Fibroblast of skin of left biceps (primary cell): ENCODE results near the gene CDY2A.
"Not testable (repeated sequence)": the region's sequence is repeated elsewhere in the genome, so short reads cannot be mapped to it uniquely, and the experiment has no call there.

Source experiments
- DNase-seq, 2 experiments: peaks; one replicate each; pipeline ENCODE4 v3.0.0-alpha.2; 2013; ENCODE audit warnings: low read depth in 2 of 2

The CDY2A gene, protein sequence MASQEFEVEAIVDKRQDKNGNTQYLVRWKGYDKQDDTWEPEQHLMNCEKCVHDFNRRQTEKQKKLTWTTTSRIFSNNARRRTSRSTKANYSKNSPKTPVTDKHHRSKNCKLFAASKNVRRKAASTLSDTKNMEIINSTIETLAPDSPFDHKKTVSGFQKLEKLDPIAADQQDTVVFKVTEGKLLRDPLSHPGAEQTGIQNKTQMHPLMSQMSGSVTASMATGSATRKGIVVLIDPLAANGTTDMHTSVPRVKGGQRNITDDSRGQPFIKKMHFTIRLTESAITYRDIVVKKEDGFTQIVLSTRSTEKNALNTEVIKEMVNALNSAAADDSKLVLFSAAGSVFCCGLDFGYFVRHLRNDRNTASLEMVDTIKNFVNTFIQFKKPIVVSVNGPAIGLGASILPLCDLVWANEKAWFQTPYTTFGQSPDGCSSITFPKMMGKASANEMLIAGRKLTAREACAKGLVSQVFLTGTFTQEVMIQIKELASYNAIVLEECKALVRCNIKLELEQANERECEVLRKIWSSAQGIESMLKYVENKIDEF

DNA sequence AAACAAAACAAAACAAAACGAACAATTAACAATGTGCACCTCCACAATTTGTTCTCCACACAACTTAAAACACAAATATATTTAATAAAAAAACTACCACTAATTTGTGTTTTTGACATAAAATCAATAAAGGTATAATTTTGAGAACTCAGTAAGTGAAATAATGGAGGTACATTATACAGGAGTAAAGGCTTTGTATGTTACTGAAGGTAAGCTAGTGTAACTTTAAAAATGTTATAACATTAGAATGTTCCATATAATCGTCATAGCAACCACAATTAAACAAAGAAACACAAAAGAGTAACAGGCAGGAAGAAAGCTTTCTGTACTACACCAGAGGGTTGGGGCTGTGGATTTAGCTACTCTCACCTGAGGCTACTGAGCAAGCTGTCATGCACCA lies at the start of gene CDY2A:
Gene CDY2A, plus strand, starts transcription at position 301 of the 400 bp plus-strand sequence. CDS start 328 bp downstream, outside the sequence.
- not testable (repeated sequence) for DNase-seq

GRCh38 chrY:17997586-17997985 lies 28.0 kb upstream of the CDY2A start:
- not testable (repeated sequence) for DNase-seq

GRCh38 chrY:17998266-17998665 lies 27.3 kb upstream of the CDY2A start:
- not testable (repeated sequence) for DNase-seq

DNA sequence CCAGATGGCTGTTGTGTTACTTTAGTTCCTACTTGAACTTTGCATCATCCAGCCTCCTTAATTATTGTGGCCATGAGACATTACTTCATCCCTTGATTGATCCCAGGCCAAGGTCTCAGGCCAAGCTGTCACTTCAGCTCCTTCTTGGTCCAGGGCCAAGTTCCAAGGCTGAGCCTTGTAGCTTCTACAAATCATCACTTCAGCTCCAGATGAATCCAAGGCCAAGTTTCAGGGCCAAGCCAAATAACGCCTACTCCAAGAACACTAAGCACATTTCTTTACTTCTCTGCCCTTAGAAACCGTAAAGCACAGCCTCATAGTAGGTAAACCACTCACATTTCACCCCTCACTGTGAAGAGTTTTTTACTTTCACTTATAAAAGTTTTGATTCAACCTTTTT lies 1.7 kb upstream of the CDY2A start:
- not testable (repeated sequence) for DNase-seq

DNA sequence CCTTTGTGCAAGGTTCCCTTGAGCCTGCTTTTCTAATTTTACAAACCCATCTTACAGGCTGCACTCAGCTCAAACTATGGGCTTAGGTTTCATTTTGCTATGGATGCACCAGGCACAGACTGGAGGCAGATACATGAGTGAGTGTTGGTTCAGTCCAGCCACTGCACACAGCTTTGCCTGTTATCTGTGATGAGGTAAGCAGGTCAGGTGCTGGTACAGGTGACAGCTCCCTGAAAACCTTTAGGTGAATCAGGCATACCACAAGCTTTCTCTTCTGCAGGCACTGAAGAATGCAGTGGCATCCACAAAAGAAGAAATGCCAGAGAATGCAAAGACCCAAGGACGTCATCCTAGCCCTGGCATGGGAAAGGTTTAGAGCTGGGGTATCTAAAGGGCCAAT lies 3.3 kb downstream of the CDY2A start:
- not testable (repeated sequence) for DNase-seq

- DNase-seq, result not testable (repeated sequence)
Observed at GRCh38 chrY:18030178-18030577, 4.6 kb downstream of the CDY2A start.

DNA sequence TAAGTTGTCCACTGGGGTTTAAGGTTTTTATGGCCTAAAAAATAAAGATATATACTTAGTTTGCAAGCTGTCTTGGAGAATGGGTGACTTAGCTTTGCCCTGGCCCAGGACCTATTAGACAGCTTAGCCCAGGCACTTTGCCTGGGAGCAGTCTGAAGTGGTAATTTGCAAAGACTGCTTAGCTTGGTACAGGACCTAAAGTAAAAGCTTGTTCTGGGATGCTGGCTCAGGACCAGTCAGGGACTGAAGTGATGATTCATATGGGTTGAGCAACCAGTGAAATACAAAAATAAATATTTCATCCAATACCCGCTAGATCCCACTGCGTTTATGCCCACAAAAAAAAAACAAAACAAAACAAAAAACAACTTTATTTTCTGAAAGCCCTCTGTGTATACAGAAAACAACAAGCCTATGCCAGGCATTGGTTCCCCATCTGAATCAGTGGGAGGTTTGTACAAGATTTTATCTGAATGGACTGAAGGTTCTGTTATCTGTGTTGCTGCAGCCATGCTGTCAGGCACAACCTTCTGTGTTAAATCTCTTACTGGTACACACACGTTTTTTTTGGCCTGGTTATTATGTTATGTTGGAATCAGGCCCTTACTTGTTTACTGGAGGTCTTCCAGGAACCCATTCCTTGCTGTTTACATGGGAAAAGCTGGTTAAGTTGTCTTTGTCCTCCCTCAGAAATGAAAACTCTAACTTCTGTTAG lies 8.7 kb downstream of the CDY2A start:
- DNase-seq, result not testable (repeated sequence)

GRCh38 chrY:18034864-18035263 lies 9.3 kb downstream of the CDY2A start:
- not testable (repeated sequence) for DNase-seq

GRCh38 chrY:18044990-18045389 lies 19.4 kb downstream of the CDY2A start:
- DNase-seq, result not testable (repeated sequence)

GRCh38 chrY:18048149-18049040 lies 22.8 kb downstream of the CDY2A start:
- DNase-seq, result not testable (repeated sequence)

DNA sequence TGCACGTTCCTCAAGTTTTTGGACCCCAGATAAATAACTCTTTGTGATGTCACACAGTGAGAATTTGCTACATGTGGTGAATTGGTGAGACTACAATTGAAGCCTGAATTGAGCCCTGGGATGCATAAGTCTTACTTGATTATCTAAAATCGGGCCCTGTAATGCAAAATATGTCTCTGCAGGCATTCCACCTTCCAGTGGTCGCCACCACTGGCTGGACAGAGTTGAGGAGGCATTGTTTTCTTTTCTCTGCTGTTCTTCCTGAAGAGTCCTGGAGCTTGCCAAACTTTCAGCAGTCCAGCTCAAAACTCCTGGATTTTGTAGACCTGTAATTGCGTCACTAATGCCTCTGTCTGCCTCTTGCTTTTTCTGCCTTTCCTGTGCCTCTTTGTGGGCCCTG lies 23.5 kb downstream of the CDY2A start:
- DNase-seq, result not testable (repeated sequence)

DNA sequence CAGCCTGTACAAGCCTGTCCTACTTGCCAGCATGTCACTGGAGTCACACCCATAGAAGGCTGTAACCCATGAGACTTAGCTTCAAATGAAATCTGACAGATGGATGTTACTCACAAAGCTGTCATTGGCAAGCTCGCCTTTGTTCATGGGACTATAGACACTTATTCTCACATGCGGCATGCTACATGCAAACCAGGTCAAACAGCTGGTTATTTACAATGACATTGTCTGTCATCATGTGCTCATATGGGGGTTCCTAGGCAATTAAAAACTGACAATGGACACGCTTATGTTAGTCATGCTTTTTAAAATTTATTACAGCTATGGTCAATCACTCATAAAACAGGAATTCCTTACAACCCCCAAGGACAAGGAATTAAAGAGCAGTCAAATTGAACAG lies 30.9 kb downstream of the CDY2A start:
- DNase-seq, result not testable (repeated sequence)

- not testable (repeated sequence) for DNase-seq
Observed at GRCh38 chrY:18073464-18073863, 47.9 kb downstream of the CDY2A start.
